IPS-15b (cell line): ENCODE results near the gene INPP5F.
"Not testable (repeated sequence)": the region's sequence is repeated elsewhere in the genome, so short reads cannot be mapped to it uniquely, and the experiment has no call there.

Experiments
- H3K27me3 ChIP-seq: one replicate; pipeline ENCODE4 v1.6.1; 2013; ENCODE audit warnings: low read length; ENCODE audit not compliant: control insufficient read depth, insufficient read depth
- H3K36me3 ChIP-seq: one replicate; pipeline ENCODE4 v1.6.1; 2013; ENCODE audit warnings: low read length; ENCODE audit not compliant: control insufficient read depth, insufficient read depth
- H3K4me1 ChIP-seq: one replicate; pipeline ENCODE4 v1.6.1; 2013; ENCODE audit warnings: mild to moderate bottlenecking, low read length; ENCODE audit not compliant: control insufficient read depth, insufficient read depth
- H3K4me3 ChIP-seq: one replicate; pipeline ENCODE4 v1.5.1; 2013; ENCODE audit warnings: low read depth, low read length
- H3K9ac ChIP-seq: one replicate; pipeline ENCODE4 v1.6.1; 2013; ENCODE audit warnings: low read depth, mild to moderate bottlenecking, low read length
- H3K9me3 ChIP-seq: one replicate; pipeline ENCODE4 v1.6.1; 2013; ENCODE audit warnings: mild to moderate bottlenecking, low read length; ENCODE audit not compliant: control insufficient read depth, insufficient read depth

INPP5F gene

GRCh38 chr10:119691726-119692125 lies 34.1 kb upstream of the INPP5F start:
- Histone ChIP-seq H3K36me3 (no peaks in the 10 kb centered on the region), H3K9me3 (no peaks in the 10 kb centered on the region), H3K27me3 (no peaks in the 10 kb centered on the region), H3K4me1 (peaks cover 14% of the 10 kb centered on the region), H3K4me3 (no peak overlapping the region), H3K9ac (no peak overlapping the region)

- H3K9ac ChIP-seq = no peak overlapping the region
- H3K9me3 ChIP-seq = no peaks in the 10 kb centered on the region
- no peak overlapping the region for H3K4me3 ChIP-seq
- H3K27me3 ChIP-seq = no peaks in the 10 kb centered on the region
- peaks cover 7% of the 10 kb centered on the region for H3K4me1 ChIP-seq
- no peaks in the 10 kb centered on the region for H3K36me3 ChIP-seq
Observed at GRCh38 chr10:119693262-119693957, 32.4 kb upstream of the INPP5F start.

- Histone ChIP-seq H3K4me3 (no peak overlapping the region), H3K9me3 (no peaks in the 10 kb centered on the region), H3K9ac (no peak overlapping the region), H3K36me3 (no peaks in the 10 kb centered on the region), H3K27me3 (no peaks in the 10 kb centered on the region), H3K4me1 (no peaks in the 10 kb centered on the region)
Observed at GRCh38 chr10:119694608-119695007, 31.2 kb upstream of the INPP5F start.

- Histone ChIP-seq H3K9me3 (no peaks in the 10 kb centered on the region), H3K9ac (no peak overlapping the region), H3K4me1 (peaks cover 7% of the 10 kb centered on the region), H3K4me3 (no peak overlapping the region), H3K27me3 (no peaks in the 10 kb centered on the region), H3K36me3 (no peaks in the 10 kb centered on the region)
Observed at GRCh38 chr10:119700321-119700954, 25.4 kb upstream of the INPP5F start.

- H3K36me3 ChIP-seq = no peaks in the 10 kb centered on the region
- H3K27me3 ChIP-seq = no peaks in the 10 kb centered on the region
- peaks cover 7% of the 10 kb centered on the region for H3K4me1 ChIP-seq
- no peaks in the 10 kb centered on the region for H3K9me3 ChIP-seq
- H3K9ac ChIP-seq = no peak overlapping the region
- H3K4me3 ChIP-seq = no peak overlapping the region
Observed at GRCh38 chr10:119701861-119702260, 24.0 kb upstream of the INPP5F start.

GRCh38 chr10:119702583-119702982 lies 23.3 kb upstream of the INPP5F start:
- Histone ChIP-seq H3K9me3 (peaks cover 2% of the 10 kb centered on the region), H3K9ac (no peak overlapping the region), H3K36me3 (no peaks in the 10 kb centered on the region), H3K4me1 (peaks cover 9% of the 10 kb centered on the region), H3K27me3 (no peaks in the 10 kb centered on the region), H3K4me3 (no peak overlapping the region)

- H3K4me1 ChIP-seq = peaks cover 9% of the 10 kb centered on the region
- no peak overlapping the region for H3K4me3 ChIP-seq
- H3K36me3 ChIP-seq = no peaks in the 10 kb centered on the region
- H3K9ac ChIP-seq = no peak overlapping the region
- H3K9me3 ChIP-seq = peaks cover 4% of the 10 kb centered on the region
- H3K27me3 ChIP-seq = no peaks in the 10 kb centered on the region
Observed at GRCh38 chr10:119703903-119704508, 21.8 kb upstream of the INPP5F start.

- H3K4me3 ChIP-seq = no peak overlapping the region
- no peak overlapping the region for H3K9ac ChIP-seq
- no peaks in the 10 kb centered on the region for H3K36me3 ChIP-seq
- no peaks in the 10 kb centered on the region for H3K27me3 ChIP-seq
- peaks cover 4% of the 10 kb centered on the region for H3K9me3 ChIP-seq
- H3K4me1 ChIP-seq = peaks cover 9% of the 10 kb centered on the region
Observed at GRCh38 chr10:119705434-119705831, 20.4 kb upstream of the INPP5F start.

GRCh38 chr10:119706521-119707278 lies 19.1 kb upstream of the INPP5F start:
- Histone ChIP-seq H3K4me1 (peaks cover 9% of the 10 kb centered on the region), H3K9ac (no peak overlapping the region), H3K27me3 (no peaks in the 10 kb centered on the region), H3K36me3 (no peaks in the 10 kb centered on the region), H3K9me3 (peaks cover 4% of the 10 kb centered on the region), H3K4me3 (no peak overlapping the region)

- H3K9me3 ChIP-seq, H3K4me1 ChIP-seq, H3K9ac ChIP-seq, H3K27me3 ChIP-seq, H3K4me3 ChIP-seq, H3K36me3 ChIP-seq: not testable (repeated sequence)
Observed at GRCh38 chr10:119707331-119707730, 18.5 kb upstream of the INPP5F start.

GRCh38 chr10:119710935-119711334 lies 14.9 kb upstream of the INPP5F start:
- not testable (repeated sequence) for H3K9ac ChIP-seq, H3K4me1 ChIP-seq, H3K4me3 ChIP-seq, H3K36me3 ChIP-seq, H3K27me3 ChIP-seq, H3K9me3 ChIP-seq
